Mammary epithelial cell (primary cell): ENCODE measurements around the gene TAF12.

Experiments used
- CTCF ChIP-seq, 2 donors: IDR thresholded peaks in 1 of 2; conservative IDR thresholded peaks in 1 of 2; 2 replicates each; pipeline ENCODE4 v1.5.1; 2011 to 2012; ENCODE audit warnings: inconsistent platforms in 2 of 2, low read length in 2 of 2, mild to moderate bottlenecking in 2 of 2, control low read depth in 1 of 2, low read depth in 1 of 2; ENCODE audit not compliant: insufficient read depth in 1 of 2; ENCODE audit errors: extremely low read depth in 1 of 2
- EZH2 ChIP-seq: IDR thresholded peaks from 2 replicates; pipeline ENCODE4 v1.6.1; 2012; ENCODE audit warnings: low read length, inconsistent platforms, borderline replicate concordance

- no peak for TF ChIP-seq CTCF (conservative IDR thresholded peaks at IDR 0.05 in 1 of 2, IDR thresholded peaks at IDR 0.05 in 1 of 2; ENCODE audit: extremely low read depth in 1 of 2, insufficient read depth in 1 of 2, low read depth in 1 of 2, low read length in 2 of 2)
- TF ChIP-seq EZH2, result no peak
These were observed 47.3 kb downstream of the TAF12 start for GRCh38 chr1:28595412-28596191.
